Measurements from ENCODE around the gene SLC35B4.

- TF ChIP-seq, protein P1, sequence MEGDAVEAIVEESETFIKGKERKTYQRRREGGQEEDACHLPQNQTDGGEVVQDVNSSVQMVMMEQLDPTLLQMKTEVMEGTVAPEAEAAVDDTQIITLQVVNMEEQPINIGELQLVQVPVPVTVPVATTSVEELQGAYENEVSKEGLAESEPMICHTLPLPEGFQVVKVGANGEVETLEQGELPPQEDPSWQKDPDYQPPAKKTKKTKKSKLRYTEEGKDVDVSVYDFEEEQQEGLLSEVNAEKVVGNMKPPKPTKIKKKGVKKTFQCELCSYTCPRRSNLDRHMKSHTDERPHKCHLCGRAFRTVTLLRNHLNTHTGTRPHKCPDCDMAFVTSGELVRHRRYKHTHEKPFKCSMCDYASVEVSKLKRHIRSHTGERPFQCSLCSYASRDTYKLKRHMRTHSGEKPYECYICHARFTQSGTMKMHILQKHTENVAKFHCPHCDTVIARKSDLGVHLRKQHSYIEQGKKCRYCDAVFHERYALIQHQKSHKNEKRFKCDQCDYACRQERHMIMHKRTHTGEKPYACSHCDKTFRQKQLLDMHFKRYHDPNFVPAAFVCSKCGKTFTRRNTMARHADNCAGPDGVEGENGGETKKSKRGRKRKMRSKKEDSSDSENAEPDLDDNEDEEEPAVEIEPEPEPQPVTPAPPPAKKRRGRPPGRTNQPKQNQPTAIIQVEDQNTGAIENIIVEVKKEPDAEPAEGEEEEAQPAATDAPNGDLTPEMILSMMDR (IDR thresholded peaks at IDR 0.05 in 2 of 3, conservative IDR thresholded peaks at IDR 0.05 in 1 of 3; ENCODE audit: borderline replicate concordance in 1 of 3, insufficient read depth in 1 of 3, low read depth in 2 of 3, low read length in 2 of 3), result no peak
- TF ChIP-seq POLR2AphosphoS5 (IDR thresholded peaks at IDR 0.05; ENCODE audit: low read depth, low read length), result no peak
- no peak for TF ChIP-seq POLR2A (IDR thresholded peaks at IDR 0.05; ENCODE audit: borderline replicate concordance, extremely low read depth, insufficient read depth, insufficient read length)
- no peak for TF ChIP-seq REST (IDR thresholded peaks at IDR 0.05; ENCODE audit: low read depth)
These were observed 36.2 kb downstream of the SLC35B4 start for GRCh38 chr7:134280508-134280907.

Measured in HCT116 (cell line).